Measurements from ENCODE around the gene ANKMY2.
A peak's percentile ranks its signal among the peaks of the same experiment; 100 is the strongest.
"Not testable (repeated sequence)": the region's sequence is repeated elsewhere in the genome, so short reads cannot be mapped to it uniquely, and the experiment has no call there.

ANKMY2 gene

DNA sequence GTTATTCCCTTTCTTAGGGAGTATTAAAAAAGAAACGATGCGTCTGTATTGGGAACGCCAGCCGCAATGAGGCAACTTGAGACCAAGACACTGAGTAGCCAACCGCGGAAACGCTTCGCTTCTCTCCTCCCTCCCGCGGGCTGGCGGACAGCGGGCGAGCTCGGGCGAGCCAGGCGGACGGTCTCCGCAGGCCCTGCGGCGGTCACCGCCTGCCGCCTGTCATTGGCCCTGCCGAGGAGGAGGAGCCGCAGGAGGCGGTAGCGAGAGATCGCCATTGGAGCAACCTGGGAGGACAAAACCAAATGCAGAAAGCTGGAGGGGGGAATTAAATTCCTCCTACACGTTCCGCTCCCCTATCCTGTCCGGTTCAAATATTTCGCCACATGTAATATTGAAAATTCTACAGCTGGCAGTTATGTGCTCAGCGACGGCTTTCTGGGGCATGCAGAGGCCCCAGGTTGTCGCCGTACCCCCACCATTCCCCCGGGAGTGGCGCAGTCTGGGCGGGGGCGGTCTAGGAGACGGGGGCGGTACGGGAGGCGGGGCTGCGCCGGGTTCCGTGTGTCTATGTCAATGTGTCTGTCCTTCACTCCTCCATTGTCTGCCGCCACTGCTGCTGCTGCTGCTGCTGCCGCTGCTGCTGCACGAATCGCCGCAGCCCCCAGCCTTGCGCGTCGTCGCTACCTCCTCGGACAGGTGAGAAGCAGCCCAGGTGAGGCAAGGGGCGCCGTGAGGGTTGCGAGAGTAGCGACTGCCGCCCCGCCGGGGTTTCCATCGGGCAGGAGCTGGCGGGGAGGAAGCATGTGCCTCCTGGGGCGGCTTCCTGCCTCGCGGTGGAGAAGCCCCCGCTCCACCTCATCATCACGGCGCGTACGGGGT is at the start of gene ANKMY2, which contains the start of gene BZW2:
Gene ANKMY2, minus strand, starts transcription at position 162 of the 879 bp plus-strand sequence. CDS start 181 bp downstream, outside the sequence.
Gene BZW2, plus strand, starts transcription at position 589 of the 879 bp plus-strand sequence. CDS start 19,263 bp downstream, outside the sequence.
- peak; percentile 92 for DNase-seq

DNA sequence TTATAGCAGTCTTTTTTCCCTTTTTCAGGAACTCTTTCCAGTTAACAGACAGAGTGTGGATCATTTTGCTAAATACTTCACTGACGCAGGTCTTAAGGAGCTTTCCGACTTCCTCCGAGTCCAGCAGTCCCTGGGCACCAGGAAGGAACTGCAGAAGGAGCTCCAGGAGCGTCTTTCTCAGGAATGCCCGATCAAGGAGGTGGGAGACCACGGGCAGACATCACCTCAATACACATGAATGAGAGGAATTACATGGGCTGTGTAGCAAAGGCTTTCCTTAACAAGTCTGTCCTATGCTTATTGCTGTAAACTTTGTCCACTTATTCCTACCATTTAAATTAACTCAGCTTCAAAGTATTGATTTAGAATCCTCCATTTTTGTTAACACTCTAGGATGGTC is 49.3 kb upstream of the ANKMY2 start:
- DNase-seq, result no peak

DNA sequence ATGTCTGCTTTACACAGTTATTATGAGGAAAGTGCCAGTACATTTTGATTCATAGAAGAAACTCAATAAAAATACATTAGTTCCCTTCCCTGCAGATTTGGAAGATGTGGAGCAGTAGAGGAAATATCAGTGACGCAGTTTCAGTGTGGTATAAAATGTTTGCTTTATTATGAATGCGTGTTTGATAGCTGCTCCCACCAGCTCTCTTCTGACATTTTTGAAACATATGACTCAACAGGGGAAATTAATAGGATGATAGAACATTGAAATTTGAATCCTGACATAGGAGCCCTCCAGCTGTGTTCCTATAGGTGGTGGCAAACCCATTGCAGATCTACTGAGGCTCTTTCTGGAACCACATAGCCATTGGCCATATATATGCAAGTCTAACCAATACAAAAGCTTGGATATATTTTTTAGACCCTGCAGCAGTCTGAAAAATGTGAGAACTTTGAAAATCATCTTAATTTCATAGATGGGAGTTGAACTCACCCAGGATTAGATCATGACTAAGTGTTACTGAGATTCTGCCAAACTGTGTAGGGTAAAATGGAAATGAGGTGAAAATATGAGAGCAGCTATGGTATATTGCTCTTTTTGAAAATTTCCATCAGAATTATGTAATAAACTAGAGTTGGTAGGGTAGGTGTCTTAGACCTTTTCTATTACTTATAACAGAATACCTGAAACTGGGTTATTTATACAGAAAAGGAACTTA is 48.2 kb upstream of the ANKMY2 start:
- no peak for DNase-seq

DNA sequence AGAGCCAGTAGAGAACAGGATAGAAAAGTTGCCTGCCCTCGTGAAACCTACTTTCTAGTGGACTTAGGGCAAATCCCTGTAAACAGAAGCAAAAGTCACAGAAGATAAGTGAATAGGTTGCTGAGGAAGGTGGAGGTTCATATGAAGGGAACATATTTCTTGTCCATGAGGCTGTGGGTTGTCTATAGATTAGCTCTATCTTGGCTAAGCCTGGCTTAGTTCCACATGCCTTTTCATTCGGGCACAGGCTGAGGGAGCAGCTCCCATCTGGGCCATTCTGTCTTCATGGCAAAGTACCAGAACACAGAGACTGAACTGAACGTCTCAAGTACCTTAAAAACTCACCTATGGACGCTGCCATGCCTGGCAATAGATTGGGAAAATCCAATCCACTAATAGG is 45.7 kb upstream of the ANKMY2 start:
- no peak for DNase-seq

DNA sequence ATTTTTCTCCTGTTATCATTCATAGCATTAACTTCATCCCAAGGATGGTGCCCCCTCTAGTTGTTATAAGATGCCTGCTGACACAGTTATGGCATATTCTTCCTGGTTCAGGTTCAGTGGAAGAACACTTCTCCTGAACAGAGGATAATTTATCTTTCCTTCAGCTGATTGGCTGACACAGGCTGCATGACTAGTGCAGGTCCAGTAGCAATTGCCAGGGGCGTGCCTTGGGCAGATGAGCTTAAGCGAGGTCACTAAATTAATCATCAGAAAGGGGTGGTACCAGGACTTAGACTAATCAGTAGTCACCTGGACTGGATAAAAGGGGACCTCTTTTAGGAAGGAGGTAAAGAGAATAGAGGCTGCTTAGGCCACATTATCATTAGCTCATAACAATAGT is 42.7 kb upstream of the ANKMY2 start:
- DNase-seq, result no peak

DNA sequence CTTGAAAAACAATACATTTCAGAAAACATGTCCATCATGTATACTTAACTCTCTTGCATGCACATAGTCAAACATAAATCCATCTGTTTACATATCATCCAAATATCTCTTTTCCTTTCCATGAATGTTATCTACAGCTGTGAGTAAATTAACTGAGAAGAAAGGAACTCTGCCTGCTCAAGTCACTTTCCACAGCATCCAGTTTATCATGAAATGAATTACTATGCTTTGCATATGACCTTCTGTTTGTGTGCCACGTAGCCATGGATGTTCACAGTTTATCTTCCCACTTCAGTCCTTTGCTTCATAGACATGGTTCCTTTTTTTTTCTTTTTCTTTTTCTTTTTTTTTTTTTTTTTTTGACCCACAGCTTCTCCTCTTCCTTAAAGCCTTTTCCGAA is 40.0 kb upstream of the ANKMY2 start:
- no peak for DNase-seq

DNA sequence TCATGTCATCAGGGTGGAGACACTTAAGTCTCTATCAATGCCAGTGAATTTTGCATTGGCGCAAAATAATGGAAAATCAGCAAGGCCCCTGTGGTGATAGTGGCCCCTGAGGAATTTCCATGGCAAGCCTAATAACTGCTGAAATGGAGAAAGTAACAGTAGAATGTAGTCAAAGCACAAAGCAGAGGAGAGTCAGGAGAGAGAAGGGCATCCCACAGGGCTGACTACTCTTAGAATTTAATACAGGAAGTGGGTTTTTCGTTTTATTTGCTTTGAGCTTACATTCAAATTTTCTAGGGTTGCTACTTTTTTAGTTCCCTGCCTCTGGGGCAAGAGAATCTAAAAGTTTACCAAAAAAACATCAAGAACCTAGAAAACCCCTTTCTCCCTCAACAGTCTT is 39.4 kb upstream of the ANKMY2 start:
- DNase-seq, result no peak

DNA sequence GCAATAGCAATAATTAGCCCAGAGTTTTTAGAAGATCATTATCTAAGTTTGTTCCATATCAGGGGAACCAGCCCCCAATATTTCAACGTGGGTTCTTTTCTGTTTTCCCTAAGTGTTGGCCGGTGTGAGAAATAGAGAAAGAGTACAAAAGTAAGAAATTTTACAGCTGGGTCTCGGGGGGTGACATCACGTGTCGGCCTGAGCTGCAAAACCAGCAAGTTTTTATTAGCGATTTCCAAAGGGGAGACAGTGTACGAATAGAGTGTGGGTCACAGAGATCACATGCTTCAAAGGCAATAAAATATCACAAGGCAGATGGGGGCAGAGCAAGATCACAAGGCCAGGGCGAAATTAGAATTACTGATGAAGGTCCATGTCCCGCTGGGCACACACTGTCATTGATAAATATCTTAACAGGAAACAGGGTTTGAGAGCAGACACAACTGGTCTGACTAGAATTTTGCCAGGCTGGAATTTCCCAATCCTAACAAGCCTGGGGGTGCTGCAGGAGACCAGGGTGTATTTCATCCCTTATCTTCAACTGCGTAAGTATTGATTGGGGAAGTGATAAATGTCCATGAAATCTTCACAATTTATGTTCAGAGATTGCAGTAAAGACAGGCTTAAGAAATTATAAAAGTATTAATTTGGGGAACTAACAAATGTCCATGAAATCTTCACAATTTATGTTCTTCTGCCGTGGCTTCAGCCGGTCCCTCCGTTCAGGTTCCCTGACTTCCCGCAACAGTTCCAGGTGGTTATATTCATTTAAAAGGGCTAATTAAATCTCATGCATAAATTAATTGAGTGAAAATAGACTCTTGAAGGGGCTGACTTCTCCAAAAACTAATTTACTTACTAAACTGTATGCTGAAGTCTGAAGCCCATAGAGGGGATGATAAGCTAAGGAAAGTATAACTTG is 33.4 kb upstream of the ANKMY2 start:
- DNase-seq, result not testable (repeated sequence)

DNA sequence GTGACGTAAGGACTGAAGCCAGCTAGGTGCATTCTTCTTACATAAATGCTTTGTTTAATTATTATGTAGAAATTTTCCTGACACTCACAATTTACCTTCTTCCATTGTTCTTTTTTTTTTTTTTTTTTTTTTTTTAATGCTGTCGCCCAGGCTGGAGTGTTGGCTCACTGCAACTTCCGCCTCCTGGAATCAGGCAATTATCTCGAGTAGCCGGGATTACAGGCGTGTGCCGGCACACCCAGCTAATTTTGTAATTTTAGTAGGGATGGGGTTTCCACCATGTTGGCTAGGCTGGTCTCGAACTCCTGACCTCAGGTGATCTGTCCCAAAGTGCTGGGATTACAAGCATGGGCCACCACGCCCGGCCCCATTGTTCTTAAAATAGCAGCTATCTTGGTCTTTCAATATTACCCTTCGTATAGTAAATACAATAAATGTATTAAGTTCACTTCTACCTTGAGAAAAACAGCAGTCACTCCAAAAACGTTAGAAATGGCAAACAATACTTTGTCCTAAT is 32.5 kb upstream of the ANKMY2 start:
- no peak for DNase-seq

DNA sequence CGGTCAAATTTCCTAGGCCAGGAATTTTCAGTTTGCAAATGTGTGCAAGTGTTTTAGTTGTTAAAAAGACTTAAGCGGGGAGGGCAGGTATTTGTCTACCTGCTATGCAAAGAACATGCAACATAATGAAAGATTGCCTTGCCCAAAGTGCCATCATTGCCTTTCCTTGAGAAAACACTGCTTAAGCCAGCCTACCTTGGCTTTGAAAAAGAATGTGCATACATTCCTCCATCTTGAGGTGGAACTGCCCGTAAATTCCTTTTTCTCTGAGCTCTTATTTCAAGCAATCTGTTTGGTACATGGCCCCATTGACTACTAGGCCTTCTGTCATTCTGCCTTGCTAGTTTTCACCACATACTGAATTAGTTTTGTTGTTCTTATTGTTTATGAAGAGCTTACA is 29.7 kb upstream of the ANKMY2 start:
- DNase-seq, result no peak

DNA sequence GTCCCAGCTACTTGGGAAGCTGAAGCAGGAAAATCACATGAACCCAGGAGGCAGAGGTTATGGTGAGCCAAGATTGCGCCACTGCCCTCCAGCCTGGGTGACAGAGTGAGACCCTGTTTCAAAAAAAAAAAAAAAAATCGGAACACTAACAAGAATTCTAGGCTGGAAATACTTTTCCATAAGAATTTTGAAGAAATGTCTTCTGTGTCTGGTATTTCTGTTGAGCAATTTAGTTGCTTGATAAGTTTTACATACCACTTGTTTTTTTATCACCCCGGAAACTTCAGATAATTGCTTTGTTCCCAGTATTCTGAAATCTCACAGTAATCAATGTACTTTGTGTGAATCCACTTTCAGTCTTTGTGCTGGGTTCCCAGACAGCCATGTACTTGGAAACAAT is 26.3 kb upstream of the ANKMY2 start:
- DNase-seq, result no peak

DNA sequence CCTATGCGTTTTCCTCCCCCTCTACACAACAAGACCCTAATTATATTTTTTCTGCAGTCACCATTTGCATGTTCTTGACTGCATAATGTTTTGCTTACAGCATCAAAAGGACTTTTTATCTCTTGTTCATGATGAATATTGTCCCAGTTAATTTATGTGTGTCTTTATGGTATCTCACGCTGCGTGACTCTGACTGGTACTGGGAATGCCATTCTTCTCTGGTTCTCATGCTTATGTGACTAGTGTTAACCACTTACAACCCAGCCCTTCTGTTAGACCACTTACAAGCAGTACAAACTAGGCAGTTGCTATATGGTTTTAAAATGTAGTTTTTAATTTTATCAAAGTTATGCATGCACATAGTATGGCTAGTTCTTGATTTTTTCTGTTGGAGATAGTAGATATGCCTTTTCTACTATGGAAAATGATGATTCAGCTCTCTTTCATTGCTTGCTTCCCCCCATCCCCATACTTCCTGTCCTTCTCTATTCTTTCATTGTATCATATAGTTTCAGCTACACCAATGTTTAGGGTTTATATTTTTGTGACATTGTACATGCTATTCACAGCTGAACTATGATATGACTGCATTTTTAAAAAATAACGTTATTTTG is 25.3 kb upstream of the ANKMY2 start:
- DNase-seq, result no peak

DNA sequence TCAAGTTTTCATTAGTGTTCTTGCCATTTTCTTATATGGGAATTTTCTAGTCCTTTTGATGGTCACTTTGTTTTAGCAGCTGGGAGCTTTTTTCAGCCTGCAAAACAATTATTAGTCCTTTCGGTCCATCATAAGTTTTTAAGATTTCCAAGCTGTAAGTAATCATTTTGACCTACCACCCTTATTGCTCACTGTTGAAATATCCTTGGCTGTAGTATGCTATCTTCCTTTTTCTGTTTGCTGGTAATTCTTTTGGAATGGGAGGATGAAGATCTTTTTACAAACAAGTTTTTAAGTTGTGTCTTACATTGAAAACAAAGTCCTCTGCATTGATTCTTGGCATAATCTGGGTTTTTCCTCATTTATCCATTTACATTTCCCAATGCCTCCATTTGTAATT is 24.5 kb upstream of the ANKMY2 start:
- DNase-seq, result no peak

DNA sequence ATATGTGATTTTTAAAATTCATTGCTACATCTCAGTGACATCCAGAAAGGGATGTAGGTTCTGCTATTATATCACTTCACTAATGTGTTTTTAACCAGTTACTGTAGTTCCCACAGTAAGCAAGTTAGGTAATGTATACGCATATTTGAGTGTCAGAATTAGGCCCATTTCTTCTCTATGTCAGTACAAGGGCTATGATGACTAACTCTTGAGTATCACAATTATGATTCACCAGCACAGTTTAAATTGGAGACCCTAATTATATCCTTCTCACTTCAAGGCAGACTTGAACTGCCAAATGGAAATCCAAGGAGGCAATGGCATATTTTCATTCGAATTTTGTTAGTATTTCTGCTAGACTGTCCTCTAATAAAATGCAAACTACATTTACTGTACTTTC is 24.0 kb upstream of the ANKMY2 start:
- no peak for DNase-seq

DNA sequence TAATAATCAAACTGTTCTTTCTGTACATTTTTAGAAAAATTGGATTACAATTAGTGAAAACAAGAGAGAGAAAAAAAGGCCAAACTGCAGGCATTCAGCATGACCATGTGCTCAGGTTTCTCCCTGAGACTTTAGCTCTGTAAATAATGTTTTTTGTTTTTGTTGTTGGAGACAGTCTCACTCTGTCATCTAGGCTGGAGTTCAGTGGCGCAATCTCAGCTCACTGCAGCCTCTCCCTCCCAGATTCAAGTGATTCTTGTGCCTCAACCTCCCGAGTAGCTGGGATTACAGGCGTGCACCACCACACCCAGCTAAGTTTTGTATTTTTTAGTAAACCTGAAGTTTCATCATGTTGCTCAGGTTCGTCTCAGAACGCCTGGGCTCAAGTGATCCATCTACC is 23.4 kb upstream of the ANKMY2 start:
- no peak for DNase-seq

DNA sequence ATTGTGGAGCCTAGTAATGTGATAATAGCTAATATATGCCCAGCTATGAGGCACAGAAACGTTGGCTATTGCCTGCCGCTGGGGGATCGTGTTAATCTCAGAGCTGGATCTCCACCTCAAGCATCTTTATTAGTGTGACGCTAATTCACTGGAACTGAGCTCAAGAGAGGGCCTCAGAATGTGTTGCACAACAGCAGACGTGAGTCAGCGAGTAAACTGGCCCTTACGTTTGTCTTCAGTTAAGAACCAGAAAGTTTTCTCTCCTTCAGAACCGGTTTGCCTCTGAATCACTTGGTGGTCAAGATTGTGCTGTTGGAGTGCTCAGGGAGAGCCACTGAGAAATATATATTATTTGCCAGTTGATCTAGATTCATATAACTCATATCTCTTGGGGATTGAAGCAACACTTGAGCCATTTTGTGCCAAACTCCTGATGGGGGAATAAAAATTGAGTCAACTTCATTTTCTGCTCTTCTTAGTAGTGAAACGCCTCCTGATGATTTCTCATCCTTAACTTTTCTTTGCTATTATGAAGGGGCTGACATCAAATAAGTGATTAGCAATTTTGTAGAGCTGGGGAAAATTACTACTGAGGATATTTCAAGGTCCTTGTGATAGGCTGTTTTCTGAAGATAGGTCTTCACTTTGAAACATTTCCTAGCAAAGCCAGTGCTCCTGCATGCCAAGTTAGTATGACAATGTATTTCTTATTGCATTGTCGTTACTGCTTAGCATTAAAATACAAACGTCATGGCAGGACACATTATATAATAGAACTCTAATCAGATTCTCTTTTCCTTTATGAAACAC is 22.7 kb upstream of the ANKMY2 start:
- no peak for DNase-seq

DNA sequence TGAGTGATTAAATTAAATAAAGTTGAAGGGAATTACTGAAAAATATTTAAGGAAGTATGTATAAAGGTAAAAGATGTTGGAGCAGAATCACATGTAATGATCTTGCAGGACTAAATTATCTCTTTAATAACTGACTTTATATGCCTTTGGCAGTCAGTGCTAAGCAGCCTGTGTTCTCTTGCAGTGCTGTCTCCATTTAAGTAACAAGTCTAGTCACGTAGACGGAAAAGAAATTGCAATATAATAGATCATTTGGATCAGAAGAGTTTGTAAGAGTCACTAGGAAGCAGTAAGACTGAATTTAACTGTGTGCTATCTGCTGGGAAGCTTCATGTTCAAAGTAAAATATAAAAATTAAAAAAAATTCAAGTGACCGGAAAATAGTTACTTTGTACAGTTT is 21.8 kb upstream of the ANKMY2 start:
- DNase-seq, result no peak

DNA sequence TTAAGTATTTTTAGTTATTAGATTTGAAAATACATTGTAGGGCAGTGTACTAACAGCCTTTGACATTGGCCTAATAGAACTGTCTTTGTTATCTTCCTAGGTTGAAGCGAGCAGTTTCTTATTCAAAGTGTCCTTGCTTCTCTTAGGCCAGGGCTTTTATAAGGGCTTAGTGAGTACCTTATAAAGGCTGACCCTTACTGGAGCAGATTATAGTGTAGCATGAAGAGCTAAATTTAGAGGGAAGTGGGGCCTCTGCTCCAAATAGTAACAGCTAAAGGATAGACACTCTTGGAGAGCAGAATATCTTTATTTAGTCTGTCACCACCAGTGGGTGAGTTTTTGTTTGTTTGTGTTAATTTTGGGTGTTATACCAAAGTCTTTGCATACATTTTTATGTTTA is 16.4 kb upstream of the ANKMY2 start:
- no peak for DNase-seq

DNA sequence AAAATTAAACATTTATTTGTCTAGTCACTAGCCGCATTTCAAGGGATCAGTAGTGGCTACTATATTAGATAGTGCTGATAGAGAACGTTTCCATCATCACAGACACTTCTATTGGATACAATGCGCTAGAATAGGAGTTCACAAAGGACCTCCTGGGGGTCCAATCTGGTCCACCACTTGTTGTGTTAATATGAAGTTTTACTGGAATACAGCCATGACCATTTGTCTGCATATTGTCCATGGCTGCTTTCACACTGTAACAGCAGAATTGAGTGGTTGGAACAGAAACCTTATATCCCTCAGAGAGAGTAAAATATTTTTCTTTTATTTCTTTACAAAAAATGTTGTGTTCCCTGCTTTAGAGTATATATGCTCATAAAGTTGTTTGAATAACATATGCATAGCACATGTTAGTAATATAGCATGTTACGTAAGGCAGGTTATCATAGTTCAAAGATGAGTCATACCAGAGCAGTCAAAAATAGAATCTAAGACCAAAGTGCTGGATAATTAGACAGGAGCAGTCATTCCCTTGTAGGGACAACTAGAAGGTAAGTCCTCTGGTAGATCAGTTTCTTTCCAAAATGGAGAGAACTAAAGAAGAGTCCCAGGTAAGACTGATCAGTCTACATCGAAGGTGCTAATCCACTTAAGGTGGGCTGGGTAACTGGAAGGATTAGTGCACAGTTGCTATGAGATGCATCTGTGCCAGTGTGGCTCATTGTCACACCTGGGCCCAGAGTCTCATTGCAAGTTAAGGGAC is 15.3 kb upstream of the ANKMY2 start:
- no peak for DNase-seq

DNA sequence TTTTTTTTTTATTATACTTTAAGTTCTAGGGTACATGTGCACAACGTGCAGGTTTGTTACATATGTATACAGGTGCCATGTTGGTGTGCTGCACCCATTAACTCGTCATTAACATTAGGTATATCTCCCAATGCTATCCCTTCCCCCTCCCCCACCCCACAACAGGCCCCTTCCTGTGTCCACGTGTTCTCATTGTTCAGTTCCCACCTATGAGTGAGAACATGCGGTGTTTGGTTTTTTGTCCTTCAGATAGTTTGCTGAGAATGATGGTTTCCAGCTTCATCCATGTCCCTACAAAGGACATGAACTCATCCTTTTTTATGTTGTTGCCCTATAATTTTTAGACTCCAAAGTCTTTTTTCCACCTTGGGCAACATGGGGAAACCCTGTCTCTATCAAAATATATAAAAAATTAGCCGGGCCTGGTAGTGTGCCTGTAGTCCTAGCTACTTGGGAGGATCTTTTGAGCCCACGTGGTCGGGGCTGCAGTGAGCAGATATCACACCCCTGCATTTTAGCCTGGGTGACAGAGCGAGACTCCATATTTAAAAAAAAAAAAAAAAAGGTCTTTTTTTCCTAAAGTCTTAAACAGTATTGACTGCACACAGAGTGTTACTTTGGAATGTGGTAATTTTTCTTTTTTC is 14.4 kb upstream of the ANKMY2 start:
- DNase-seq, result not testable (repeated sequence)

All from stimulated activated naive CD4-positive, alpha-beta T cell treated with Interleukin-2 at 50 U/mL for 16 hours (primary cell).